ENCODE data around the gene SYT10.

GRCh38 chr12:33484161-33484560 lies 44.5 kb upstream of the SYT10 start:
- TF ChIP-seq CTCF (IDR thresholded peaks at IDR 0.05) (no peak), EZH2 (IDR thresholded peaks at IDR 0.05; ENCODE audit: borderline replicate concordance, insufficient read depth, low read depth, low read length, poor library complexity, severe bottlenecking) (no peak)

All from B cell (primary cell).